22Rv1 (cell line): Measurements from ENCODE around the gene HS3ST6.

Source experiments
- CTCF ChIP-seq: fragments of 450-650 bp; IDR thresholded peaks from 2 replicates; pipeline ENCODE4 v1.5.1; 2017; ENCODE audit warnings: mild to moderate bottlenecking
- ZFX ChIP-seq: fragments of 450-650 bp; IDR thresholded peaks from 2 replicates; pipeline ENCODE4 v1.6.1; 2017; ENCODE audit warnings: antibody characterized with exemption, borderline replicate concordance

GRCh38 chr16:1899641-1900451 lies 18.4 kb downstream of the HS3ST6 start:
- TF ChIP-seq CTCF (no peak; the same call in 1 of the 2 replicates), ZFX (no peak)
